NCI-H748 (cell line): ENCODE results near the gene ROR2.

ENCODE experiments used
- DNase-seq: peaks from one replicate; lab custom pipeline; 2025; ENCODE audit not compliant: unreplicated experiment; lab: John Stamatoyannopoulos, UW

ROR2 gene

GRCh38 chr9:91882627-91883026 is 67.4 kb downstream of the ROR2 start:
- peak; percentile 8 for DNase-seq

- no peak for DNase-seq
Observed at GRCh38 chr9:91880378-91880972, 69.6 kb downstream of the ROR2 start.

DNA sequence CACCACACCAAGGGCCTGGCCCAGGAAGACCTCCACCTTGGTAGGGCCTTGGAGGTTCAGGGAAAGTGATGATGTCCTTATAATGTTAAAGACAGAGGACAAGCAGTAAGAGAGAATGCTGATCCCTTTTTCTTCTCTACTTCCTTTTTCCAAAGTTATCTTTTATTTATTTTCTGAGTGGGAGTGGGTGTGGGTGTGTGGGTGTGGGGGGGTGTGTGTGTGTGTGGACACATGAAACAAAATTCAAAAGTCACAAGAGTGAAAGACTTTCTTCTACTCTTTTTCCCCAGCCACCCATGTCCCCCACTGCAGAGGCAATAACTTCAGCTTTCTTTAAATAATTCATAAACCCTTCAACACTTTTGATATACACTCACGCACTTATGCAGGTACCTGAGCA is 70.8 kb downstream of the ROR2 start:
- no peak for DNase-seq

DNA sequence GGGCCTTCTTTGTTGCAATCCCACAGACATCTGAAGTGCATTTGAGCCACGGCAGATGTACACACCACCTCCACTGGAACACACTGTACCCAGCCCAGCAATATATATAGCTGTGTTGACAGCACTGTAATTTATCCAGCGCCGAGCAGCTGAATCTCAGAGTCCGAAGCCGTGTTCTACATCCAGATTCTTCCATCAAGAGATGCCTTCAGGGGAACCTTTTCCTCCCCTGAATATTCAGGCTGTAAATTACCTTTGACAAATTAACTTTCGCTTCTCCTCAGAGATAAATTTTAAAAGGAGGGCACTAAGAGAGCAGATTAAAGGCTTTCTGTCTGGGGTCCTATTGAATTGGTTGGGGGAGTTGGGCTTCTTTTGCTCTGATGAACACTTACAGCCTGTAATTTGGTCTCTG is 76.4 kb downstream of the ROR2 start:
- DNase-seq, result no peak

DNA sequence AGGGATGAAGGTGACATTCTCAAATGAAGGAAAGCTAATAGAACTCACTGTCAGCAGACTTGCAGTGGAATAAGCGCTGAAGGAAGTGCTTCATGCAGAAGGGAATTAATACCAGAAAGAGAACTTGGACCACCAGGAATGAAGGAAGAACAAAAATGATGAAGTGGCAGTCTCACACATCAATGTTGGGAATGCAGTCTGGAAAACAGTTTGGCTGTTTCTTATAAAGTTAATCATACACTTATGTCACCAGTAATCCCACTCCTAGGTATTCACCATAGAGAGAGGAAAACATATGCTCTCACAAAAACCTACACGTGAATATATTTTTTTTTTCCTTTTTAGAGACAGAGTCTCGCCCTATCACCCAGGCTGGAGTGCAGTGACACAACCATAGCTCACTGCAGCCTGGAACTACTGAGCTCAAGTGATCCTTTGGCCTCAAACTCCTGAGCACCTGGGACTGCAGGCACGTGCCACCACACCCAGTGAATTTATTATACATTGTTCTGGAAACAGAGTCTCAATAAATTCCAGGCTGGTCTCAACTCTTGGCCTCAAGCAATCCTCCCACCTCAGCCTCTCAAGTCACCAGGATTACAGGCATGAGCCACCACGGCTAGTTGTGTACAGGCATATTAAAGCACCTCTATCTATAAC is 81.2 kb downstream of the ROR2 start:
- DNase-seq, result no peak

GRCh38 chr9:91867740-91868139 is 82.3 kb downstream of the ROR2 start:
- DNase-seq, result no peak

DNA sequence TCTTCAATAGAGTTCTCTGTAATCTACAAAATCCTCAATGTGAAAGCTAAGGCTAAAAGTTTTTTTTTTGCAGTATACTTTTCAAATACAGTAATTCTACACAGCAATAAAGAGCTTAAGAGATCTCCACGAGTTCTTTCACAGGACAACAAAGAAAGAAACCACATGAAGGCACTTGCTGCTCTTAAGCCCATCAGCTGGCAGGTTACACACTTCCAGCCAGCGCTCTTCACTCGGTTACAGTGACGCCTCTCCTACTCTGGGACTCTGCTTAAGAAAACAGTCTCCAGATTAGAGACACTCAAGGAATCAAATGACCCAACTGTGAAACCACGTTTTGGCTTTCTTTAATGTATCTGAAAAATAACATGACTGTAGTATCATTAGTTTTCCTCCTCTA is 85.0 kb downstream of the ROR2 start:
- DNase-seq, result no peak

DNA sequence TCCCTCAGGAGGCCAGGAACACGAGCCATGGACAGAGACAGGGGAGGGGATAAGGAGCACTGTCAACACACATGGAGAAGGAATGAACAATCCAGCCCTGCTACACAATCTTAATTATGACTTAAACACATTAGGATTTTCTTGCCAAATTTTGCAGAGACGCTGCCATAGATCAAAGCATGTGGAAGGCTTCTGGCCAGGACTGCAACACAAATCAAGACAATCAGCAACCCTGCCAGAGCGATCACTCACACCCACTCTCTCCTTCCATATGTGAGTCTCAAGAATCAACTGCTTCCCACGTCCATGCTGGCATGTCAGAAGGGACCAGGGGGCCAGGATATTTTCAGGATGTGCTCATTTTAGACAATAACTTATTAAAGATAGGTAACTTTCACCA is 85.6 kb downstream of the ROR2 start:
- DNase-seq, result no peak

DNA sequence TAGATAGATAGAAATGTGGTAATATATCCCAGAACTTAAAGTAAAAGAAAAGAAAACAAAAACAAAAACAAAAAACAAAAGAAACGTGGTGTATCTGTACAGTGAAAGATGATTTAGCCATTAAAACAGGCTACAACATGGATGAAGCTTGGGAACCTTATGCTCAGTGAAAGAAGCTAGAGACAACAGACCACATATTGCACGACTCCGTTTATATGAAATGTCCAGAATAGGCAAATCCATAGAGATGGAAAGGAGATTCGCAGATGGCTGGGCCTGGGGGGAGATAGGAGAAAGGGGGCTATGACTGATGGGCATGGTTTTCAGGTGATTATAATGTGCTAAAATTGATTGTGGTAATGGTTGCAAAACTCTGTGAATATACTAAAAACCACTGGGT is 86.6 kb downstream of the ROR2 start:
- DNase-seq, result no peak

- DNase-seq, result peak; percentile 15
Observed at GRCh38 chr9:91858213-91859030, 91.6 kb downstream of the ROR2 start.

- peak; percentile 15 for DNase-seq
Observed at GRCh38 chr9:91857291-91858212, 92.5 kb downstream of the ROR2 start.

GRCh38 chr9:91856419-91856818 is 93.6 kb downstream of the ROR2 start:
- no peak for DNase-seq

DNA sequence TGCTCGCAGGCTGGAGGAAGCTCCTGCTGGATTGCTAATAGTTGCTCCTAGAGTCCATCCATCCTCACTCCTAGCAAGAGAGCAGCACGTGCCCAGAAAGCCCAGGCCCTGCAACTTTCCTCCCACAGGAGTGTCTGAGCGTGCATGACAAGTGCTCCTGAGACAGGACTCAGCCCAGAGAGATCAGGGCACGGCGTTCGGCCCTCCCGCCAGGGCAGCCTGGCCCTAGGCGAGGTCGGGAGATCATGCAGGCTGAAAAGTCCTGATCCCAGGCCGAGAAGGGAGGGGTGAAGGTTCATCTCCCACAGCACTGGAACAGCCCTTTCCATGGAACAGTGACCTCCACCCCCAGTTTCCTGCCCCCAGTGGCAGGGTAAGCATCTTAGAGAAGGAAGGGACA is 94.8 kb downstream of the ROR2 start:
- no peak for DNase-seq

- DNase-seq, result no peak
Observed at GRCh38 chr9:91852801-91853347, 97.2 kb downstream of the ROR2 start.

GRCh38 chr9:91849694-91850093 is 100.3 kb downstream of the ROR2 start:
- DNase-seq, result no peak

- no peak for DNase-seq
Observed at GRCh38 chr9:91848146-91848545, 101.9 kb downstream of the ROR2 start.

GRCh38 chr9:91847581-91848091 is 102.4 kb downstream of the ROR2 start:
- DNase-seq, result no peak

- DNase-seq, result no peak
Observed at GRCh38 chr9:91845879-91846278, 104.1 kb downstream of the ROR2 start.

DNA sequence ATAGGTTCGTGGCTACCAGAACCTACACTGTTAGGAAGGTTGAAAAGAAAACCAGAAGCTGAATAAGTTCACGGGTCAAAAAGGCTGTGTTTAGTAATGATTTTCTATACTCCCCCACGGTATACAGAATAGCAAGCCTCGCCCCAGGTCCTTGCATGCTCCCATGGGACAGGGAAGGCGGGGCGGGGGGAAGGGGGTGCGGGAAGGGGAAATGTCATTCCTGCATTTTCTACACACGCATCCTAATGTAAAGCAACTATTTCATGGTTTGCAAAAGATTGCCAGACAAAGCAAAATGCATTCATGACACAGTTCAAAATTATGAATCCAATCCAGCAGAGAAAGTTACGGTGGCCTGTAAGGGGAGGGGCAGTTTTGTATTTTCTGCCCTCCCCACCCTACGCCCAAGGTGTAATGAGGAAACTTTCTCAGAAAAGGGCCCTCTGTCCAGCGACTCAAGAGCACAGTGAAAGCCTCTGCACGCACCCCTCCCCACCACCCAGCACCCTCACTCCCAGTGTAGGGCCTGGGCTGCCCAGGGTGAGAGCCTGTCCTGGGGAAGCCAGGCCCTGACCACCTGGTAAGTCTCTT is 105.2 kb downstream of the ROR2 start:
- no peak for DNase-seq

DNA sequence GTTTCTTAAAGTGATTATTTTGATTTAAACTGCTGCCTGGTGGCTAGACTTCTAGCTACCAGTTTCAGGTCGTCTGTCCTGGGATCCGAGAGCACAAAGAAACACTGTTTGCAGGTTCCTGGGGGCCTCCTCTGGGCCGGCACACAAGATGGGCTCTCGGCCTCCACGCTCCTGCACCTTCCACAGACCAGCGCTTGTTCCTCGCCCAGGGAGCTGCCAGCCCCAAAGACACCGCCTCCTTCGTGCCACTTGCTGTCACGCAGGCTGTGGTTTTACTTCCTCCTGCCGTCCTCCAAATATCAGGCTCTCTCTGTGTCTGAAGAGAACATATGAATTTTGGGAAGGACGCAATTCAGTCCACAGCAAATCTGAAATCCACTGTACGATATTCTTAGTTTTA is 105.8 kb downstream of the ROR2 start:
- no peak for DNase-seq
